ENCODE data around the gene WFDC10A.
"Not testable (repeated sequence)": the region's sequence is repeated elsewhere in the genome, so short reads cannot be mapped to it uniquely, and the experiment has no call there.

WFDC10A gene

GRCh38 chr20:45649312-45649863 lies 19.8 kb downstream of the WFDC10A start:
- no peak for DNase-seq (ENCODE audit: low spot score)

GRCh38 chr20:45651726-45652125 lies 22.2 kb downstream of the WFDC10A start:
- not testable (repeated sequence) for DNase-seq (ENCODE audit: low spot score)

GRCh38 chr20:45657038-45657437 lies 27.5 kb downstream of the WFDC10A start:
- not testable (repeated sequence) for DNase-seq (ENCODE audit: low spot score)

GRCh38 chr20:45670139-45670538 lies 40.6 kb downstream of the WFDC10A start, which contains the start of gene WFDC11:
TSS of gene WFDC11 (minus strand) at chr20:45670239. CDS start at chr20:45650600, 19,639 bp downstream.
- no peak for DNase-seq (ENCODE audit: low spot score)

- DNase-seq (ENCODE audit: low spot score): no peak
Measured at GRCh38 chr20:45672765-45673164, 43.2 kb downstream of the WFDC10A start.

- DNase-seq (ENCODE audit: low spot score): no peak
Measured at GRCh38 chr20:45679650-45680049, 50.1 kb downstream of the WFDC10A start.
